H4 (cell line): ENCODE measurements around the gene KRT17. TPM values are rescaled to one million over a fixed set of nuclear protein-coding genes. Genes with fewer than 3 reads are reported as not detected.

Source experiments
- DNase-seq: peaks from one replicate; pipeline ENCODE4 v3.0.0-alpha.2; 2015; ENCODE audit warnings: low spot score
- total RNA-seq: library from RNA; depleted of rRNA; stranded (reverse); fragments of >200 nt; shearing (Covaris generic); gene quantifications from 2 replicates; pipeline ENCODE4 v1.2.3, GENCODE V29; 2014; rRNA removed

Gene KRT17
- 81.4 and 83.8 TPM in 2 replicates for total RNA-seq

DNA sequence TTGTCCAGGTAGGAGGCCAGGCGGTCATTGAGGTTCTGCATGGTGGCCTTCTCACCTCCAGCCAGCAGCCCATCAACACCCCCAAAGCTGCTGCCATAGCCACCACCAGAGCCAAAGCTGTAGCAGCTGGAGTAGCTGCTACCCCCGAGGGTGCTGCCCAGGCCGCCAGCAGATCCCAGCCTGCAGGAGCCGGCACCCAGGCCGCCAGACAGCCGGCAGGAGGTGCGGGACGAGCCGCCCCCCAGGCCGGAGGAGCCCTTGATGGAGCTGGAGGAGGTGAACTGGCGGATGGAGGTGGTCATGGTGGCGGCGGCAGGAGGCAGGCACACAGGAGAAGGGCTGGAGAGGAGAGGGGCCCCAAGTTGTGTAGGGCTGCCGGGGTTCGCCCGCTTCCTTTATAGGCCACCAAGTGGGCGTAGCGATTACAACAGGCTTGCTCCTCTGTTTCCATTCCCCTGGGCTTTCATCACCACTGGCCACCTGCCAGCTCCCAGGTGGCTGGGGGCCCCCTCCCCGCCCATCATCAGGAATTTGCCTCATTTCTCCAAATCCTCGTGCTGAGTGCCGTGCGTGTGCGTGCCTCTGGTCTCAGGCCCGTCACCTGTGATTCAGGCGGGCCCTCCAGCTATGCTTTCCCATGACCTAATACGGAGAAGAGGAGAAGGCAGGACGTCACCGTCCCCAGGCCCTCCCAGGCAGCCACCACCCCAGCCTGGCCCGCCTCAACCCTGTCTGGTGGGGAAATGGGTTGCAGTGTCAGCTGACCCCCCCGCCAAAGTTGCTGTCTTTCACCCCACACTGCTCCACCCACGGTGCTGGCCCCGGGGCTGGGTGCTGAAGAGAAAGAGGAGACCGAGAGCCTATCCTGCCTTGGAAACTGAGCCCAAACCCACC, at the start of gene KRT17:
KRT17 (minus strand) TSS at position 368 of the 894 bp plus-strand sequence; CDS start at position 302, 66 bp downstream.
- peak; percentile 89 for DNase-seq

DNA sequence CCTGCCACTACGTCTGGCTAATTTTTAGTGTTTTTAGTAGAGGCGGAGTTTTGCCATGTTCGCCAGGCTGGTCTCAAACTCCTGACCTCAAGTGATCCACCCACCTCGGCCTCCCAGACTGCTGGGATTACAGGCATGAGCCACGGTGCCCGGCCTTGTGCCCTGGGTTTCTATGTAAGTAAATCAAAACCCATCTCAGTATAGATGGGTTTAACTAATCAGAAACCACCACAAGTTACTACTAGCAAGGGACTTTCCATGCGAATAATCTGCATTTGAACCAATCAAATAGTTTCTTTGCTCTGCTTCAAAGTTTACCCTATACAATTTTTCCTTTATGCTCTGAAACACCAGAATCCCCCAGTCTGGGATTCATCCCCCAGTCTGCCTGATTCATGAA, 47.8 kb upstream of the KRT17 start:
- no peak for DNase-seq

DNA sequence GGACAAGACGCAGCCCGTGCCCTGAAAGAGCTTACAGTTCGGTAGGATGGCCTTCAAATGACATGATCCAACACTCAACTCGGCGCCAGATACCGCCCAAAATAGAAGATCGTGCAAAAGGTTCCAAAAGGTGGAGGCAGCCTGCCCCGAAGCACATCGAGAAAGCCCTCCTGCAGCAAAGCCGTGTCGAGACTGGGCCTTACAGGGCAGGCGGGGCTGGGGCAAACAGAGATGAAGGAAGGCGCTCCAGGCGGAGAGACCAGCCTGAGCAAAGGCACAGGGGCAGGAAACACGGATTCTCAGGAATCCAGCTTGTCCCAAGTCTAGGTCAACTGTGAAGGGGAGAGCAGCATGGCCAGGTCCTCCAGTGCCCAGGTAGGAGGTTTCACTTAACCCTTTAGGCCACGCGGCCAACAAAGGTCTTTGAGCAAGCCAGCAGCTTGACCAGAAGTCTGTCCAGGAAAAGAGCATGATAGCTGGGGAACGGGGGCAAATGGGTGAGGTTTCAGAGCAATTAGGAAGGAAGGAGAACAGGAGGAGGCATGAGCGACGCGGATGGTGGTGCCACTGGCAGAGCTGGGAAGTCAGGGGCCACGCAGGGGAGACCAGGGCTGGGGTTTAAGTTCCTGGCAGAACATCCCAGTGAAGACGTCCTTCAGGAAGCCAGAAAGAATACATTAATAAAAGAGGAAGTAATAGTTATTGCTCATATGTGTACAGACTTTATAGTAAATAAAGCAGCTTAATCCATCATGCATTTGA, 43.1 kb upstream of the KRT17 start:
- DNase-seq = no peak

- peak; percentile 66 for DNase-seq
These were observed 42.4 kb upstream of the KRT17 start for GRCh38 chr17:41666708-41667279.

DNA sequence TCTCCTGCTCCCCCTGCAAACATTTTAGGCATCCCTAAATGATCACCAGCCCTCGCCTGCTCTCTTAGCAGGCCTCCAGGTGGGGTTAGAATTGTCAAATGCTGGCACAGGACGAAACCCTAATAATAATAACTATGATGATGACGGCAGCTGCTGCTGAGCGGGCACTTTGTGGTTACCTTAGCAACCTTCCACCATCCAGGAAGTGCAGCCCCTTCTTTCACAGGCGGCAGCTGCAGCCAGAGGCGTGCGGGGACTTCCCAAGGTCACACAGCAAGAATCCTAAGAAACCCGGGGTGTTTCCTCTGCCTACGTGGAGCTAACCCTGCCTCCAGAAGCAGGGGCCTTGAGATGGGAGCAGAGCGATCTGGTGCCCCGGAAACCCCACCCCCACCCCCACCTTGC, 41.9 kb upstream of the KRT17 start:
- no peak for DNase-seq

- peak; percentile 73 for DNase-seq
These were observed 41.3 kb upstream of the KRT17 start for GRCh38 chr17:41665566-41666236.

GRCh38 chr17:41664587-41665565, 40.5 kb upstream of the KRT17 start:
- no peak for DNase-seq

DNA sequence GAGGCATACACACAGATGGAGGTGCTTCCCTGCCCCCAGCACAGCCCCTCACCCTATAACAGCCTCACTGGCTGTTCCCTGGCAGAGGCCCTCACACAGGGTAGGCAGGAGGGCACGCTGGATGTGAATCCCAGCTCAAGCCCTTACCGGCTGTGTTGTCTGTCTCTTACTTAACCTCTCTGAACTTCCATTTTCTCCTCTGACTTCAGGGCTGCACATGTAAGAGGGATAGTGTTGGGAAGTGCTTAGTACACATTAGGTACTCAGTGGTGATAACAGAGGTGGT, 39.7 kb upstream of the KRT17 start:
- no peak for DNase-seq

DNA sequence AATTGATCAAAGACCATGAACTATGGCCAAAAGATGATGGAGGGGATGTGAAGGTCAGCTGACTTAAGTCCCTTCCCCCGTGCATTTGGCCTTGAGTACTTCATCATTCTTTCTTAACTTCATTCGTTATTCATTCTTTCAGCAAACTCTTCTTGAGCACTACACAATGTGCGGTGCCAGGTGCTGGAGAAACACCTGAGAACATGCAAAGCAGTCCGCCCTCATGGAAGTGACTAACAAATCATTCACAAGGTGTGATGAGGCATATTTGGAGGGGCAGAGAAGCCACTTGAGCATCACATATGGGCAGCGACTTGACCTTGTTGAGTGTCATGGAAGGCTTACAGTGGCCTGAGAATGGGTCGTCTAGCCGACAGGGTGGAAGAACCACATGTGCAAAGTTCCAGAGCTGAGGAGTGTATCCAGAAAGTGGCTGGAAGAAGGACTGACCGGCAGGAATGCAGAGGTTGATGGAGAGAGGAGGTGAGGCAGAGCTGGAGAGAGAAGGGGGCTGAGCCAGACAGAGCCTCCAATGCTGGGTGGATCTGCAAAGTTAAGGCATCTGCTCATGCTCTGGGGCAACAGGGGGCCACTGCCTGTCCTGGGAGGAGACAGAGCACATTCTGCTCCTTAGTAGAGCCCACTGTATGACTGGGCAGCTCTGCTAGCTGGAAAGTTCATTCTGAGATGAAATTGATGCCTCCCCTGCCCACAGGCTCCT, 39.2 kb upstream of the KRT17 start:
- no peak for DNase-seq

- DNase-seq = no peak
These were observed 35.9 kb upstream of the KRT17 start for GRCh38 chr17:41660221-41660711.

DNA sequence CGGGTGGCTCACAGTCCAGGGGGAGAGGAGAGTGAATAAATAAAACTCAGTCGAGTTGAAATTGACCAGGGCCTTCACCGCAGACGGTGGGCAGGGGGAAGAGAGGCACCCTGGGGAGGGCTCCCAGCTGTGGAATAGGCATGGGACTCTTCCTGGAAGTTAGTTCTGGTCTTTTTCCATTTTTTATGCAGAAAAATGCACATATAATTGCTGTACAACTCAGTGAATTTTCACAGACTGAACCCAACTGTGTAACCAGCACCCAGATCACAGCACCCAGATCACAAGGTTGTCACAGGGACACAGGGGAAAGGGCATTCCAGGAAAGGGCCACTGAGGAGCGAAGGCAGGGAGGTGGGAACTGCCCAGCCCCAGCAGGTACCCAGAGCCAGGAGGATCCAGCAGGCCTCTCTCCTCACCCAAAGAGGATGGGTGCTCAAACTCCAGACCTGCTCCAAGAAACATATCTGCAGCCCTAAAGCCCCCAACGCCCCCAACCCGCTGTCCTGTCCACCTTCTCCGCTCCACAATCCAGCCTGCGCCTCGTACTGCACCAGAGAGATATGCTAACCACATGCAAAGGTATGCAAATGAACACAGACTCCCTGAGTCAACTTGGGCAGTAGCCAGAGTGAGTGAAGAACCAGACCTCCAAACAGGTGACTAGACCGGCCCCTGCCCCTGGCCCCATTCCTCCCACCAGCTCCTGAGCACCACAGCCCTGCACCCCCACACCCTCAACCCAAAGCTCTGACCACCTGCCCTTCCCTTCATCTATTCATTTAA, 35.2 kb upstream of the KRT17 start:
- DNase-seq = no peak

GRCh38 chr17:41658846-41659245, 34.5 kb upstream of the KRT17 start:
- no peak for DNase-seq

DNA sequence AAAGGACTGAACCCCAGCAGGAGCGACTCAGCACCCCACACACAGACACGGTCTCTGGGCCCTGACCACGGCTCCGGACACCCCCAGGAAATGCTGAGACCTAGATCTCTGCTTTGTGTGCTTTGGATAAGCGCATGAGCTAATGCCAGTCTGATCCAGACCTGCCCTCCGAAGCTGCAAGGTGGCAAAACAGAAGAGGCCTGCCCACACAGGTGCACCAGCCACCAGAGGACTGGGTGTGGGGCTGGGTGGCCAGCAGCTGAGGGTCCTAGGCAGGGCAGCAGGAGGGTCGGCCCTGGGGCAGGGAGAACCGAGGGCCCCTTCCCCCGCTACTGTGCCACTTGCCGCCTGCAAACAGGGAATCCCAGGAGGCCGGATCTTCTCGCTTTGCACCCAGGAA, 33.6 kb upstream of the KRT17 start:
- DNase-seq = no peak

DNA sequence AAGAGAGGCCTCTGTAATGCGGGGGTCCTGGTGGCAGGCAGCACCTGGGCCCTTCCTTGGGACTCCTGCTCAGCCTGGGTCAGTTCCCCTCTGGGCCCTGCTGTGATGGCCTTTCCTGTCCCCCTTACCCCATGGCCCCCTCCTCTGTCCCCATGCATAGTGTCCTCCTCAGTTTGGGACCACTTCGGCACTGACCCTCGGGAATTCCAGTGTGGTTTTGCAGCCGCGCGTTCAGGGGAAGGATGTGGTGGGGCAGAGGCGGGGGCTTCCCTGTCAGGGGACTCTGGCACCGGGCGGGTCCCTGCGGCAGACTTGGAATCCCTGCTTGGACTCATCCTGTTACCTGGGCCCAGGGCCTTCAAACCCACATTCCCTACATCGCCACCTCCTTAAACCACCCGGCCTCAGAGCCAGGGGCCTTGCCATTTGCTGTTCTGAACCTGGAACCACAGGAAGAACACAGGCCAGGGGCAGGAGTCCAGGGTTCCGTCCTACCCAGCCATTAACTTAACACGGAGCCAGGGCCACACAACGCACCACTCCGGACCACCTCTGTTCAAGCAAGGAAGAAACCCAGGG, 32.9 kb upstream of the KRT17 start:
- DNase-seq = no peak

DNA sequence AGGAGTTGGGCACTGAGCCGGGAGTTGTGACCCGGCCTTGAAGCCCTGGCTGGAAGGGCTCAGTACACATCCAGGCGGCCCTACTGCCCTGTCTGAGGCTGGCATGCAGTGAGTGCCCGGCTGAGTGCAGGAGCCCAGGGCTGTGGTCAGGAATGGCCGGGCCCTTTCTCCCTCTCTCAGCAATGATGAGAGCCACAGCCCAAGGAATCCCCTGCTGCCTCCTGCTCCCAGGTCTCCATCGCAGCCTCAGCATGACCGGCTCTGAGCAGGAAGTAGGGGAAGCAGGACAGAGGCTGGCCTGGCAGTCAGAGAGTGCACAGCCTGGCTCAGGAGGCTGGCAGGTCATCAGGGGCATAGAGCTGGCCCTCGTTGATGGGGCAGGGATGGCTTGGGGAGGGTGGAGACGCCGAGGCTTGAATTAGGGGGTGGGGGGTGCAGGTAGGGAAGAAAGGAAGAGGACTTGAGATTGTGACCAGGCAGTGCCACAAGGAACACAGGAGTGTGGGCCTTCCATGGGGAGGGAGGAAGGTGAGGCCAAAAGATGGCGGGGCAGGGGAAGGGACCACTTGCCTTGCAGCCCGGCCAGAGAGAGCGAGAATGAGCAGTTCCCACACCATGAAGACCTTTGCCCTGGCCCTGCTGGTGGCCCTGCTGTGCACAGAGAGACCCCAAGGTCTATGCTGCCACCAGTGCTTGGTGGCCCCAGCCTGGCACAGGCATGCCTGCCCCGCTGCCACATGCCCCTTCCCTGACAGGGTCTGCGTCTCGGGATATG, 32.1 kb upstream of the KRT17 start:
- DNase-seq = no peak

DNA sequence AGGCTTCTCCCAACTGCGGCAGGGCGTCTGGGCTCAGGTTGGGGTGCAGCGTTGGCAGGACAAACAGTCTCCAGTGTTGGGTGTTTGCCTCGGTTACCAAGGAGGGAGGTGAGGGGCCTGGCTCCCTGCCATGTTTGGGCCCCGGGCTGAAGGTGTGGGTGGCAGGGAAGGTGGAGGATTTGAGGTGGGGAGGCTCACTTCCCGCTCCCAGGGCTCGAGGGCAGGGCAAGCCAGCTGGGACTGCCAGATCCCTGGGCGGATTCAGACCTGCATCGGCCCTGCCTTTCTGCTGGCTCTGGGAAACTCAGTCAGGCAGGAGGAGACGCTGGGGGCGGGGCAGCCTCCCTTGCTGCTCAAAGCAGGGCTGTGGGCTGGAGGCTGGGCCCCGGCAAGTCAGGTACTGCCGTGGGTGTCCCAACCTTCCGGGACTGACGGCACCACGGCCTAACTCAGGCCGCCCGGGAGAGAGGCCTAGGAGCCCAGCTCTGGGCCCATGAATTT, 31.3 kb upstream of the KRT17 start:
- no peak for DNase-seq

- no peak for DNase-seq
These were observed 30.6 kb upstream of the KRT17 start for GRCh38 chr17:41654678-41655607.
